NCI-H526 (cell line): ENCODE measurements around the gene BEND5.

Experiments
- DNase-seq, 2 experiments: peaks; one replicate each; lab custom pipeline; 2025; lab: John Stamatoyannopoulos, UW

Gene BEND5

DNA sequence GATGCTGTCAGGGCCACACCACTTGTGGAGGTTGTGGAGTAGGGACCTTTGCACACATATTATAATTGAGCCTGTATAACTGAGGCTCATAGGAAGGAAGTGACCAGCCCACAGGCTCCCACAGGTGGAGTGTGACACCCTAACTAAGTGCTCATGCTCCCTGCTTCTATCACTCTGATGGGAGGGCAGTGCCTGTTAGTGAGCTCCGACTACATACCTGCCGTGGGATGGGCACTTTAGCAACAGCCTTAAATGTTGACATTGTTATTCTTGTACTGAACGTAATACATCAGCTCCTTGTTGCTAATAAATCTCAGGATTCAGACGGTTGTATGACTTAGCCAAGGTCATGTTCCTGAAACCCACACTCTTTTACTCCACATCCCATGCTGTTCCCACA is 58.0 kb downstream of the BEND5 start:
- DNase-seq = no peak

DNA sequence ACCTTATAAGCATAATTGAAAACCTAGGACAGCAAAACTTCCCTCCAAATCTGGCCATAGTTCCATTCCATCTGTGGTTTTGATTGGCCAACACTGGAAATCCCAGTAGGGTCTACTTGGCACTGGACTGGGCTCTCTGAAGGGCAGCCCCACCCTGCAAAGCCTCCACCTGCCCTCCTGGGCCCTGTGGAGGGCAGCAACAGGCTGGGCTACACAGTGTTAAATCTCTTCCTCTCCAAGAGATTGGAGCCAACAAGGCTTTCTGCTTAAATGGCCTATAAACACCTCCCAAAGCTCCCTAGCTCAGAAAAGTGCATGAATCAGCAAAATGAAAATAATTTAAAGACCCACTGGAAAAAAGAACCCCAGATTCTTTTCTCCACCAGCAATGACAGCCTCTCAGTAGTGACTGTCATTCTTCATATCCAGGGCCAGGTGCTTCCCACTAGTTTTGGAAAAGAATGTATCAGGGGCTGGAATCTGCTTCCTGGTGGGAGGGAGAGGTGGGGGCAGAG is 58.5 kb downstream of the BEND5 start:
- no peak for DNase-seq

DNA sequence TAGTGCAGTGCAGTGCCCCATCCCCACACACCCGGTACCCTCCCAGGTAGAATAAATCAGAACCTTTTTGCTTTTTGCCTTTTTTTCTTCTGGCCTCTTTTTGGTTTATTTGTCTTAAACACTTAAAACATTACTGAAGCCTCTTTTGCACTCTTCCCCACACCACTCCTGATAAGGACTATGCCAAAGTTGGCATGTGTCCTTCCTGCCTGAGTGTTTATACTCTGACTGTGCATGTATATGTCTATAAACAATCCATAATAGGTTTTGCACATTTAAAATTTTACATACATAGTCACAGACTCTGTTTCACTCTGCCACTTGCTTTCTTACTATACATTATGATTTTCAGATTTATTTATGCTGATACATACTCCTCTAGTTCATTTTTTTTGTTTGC is 59.6 kb downstream of the BEND5 start:
- no peak for DNase-seq

DNA sequence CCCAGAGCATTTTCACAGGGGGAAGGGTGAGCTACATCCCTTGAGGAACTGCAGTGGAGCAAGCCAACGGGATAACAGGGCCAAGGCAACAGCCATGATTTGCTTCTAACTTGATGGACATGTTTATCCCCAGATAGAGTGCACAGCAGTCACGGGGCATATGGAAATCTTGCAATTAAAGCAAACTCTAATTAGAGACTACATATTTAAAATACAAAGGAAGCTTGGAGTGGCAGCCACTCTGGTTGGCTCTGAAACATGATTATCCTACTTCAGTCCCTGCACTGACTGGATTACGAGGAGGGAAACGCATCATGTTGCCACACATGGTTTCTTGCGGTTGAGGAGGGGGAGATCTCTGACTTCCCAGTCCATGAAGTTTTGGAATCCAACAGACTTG is 60.8 kb downstream of the BEND5 start:
- no peak for DNase-seq

DNA sequence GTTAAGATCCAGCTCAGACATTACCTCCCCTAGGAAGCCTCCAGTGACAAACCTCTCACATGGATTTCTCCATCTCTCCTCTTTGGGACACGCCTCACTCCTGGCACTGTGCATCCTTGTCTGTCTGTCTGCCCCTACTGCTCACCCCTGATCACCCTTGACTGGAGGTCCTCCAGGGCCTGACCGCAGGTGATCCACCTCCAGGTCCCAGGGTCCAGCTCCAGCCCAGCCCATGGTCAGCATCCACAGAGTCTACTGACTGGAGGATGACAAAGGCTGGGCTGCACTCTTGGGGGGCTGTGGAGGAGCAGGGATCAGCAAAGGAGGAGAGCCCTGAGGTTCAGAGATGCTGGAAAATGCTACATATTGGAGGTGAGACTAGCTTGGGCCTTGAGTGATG is 65.8 kb downstream of the BEND5 start:
- DNase-seq = no peak

DNA sequence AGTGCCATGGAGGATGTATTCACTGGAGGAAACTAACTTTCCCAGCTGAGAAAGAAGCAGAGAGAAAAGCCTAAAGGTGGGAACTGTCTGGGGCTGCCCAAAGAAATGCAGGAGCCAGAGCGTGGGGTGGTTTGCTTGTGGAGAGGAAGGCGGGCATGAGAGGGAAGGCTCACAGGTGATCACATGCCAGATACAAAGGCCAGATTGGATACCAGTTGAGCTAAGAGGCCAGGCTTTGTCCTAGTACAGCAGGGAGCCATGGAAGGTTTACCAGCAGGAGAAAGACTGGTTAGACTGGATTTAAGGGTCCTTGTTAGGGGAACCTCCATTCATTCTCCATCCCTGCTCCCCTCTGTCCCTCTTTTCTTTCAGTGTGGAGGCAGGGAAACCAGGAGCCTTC is 66.4 kb downstream of the BEND5 start:
- DNase-seq = no peak

DNA sequence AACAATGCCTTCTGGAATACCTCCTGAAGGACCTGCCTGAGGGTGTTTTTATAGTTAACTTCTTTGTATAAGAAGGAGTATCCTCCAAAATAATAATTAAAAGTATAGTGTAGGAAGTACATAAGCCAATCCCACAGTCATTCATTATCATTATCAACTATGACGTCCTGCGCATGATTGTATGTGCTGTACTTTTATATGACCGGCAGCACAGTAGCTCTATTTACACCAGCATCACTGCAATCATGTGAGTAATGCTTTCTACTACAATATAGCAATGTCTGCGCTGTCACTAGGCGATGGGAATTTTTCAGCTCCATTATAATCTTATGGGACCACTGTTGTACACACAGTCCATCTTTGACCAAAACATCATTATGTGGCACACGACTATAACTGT is 72.0 kb downstream of the BEND5 start:
- DNase-seq = no peak

DNA sequence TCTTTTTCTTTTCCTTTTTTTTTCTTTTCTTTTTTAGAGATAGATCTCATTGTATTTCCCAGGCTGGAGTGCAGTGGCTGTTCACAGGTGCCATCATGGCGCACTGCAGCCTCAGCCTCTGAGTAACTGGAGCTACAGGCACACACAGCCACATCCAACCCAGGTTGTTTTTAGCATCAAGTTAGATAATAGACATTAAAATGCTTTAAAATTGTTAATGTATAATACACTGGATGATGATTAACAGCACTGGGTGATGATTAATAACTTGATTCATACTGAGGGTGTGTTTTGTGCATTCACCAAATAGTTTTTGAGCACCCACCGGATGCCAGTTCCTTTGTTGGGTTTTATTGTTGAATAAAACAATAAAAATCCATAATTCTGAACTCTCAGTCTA is 75.2 kb downstream of the BEND5 start:
- DNase-seq = no peak

DNA sequence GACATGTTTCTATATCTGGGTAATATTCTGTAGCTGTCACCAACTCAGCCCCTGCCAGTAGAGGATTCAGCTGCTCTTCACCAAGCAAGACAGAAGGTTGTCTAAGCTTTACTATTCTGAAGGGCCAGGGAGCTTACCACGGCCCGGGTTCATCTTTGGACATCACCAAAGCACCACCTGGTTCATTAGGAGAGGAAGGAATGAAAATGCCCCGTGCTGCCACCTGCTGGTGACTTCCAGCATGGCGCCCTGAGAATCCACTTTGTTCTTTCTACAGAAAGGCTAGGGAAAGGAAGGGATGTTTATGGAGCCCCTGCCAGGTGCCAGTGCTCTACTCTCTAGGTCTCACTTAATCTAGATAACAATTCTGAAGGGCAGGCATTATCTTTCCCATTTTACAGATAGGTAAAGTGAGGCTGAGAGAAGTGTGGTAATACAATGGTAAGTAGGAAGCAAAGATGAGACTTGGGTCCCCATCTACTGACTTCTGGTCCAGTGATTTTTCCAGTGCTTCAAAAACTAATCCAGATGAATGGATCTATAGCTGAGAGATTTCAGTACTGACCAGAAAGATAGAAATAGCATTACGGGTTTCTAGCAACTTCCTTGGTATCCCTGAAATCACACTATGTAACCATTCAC is 79.5 kb downstream of the BEND5 start:
- peak; percentile 31 to 72 for DNase-seq

DNA sequence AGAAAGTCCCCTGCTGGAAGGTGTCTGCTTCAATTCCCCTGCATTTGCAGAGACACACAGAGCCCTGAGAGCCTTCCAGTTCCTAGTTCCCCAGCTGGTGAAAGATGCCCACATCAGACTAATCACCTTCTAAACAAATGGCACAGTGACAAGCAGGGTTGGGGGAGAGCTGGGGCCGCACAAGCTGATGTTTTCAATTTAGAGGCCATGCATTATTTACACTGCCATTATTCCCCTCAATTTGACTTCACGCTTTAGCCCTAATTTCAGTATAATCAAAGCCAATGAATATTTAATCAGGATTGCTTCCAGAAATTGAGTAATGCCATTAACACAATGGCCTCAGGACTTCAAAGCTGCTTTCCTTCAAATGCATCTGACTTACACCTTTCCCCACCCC is 81.5 kb downstream of the BEND5 start:
- no peak for DNase-seq

DNA sequence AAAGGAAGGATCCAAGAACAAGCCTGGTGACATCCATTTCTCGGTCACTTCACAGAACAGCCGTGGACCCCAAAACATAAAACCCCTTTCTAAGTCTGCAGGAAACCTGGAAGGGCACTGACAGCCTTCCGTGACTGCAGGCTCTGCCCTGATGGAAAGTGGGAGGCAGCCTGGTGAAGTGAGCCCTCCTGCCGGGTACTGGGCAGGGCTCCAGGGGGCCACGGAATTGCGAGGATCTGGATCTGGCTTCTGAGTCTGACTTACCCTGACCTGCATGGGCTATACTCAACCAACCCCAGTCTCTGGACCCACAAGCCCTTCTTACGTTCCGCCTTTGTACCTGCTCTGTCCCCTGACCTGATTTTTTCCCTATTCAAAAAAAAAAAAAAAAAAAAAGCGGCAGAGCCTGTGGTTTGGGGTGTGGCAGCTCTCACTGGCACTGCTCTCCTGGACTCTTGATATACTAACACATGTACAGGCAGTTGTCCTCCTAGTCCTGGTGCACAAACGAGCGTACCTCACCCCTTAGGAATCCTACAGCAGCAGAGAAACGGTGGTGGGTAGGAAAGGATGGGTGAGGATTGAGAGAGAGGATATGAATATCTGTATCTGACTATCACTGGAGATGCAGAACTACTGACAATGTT is 82.9 kb downstream of the BEND5 start:
- DNase-seq = no peak

DNA sequence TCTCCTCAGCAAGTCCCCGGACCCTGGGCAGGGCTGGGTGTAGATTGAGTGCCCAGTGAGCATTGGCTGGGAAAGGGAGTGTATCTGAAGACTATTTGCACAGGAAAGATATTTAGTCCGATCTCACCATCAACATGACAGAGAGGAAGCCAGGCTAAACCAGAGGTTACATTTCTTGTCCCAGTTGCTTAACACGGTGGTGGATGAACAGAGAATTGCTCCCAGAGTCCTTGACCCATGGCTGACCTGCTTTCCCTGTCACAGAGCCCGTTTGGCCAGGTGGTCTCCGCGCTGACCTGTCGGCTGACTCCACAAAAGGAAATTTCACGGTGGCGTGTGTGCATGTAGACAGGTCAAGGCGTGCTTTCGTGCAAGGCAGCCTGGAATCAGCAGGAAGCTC is 83.5 kb downstream of the BEND5 start:
- no peak for DNase-seq

DNA sequence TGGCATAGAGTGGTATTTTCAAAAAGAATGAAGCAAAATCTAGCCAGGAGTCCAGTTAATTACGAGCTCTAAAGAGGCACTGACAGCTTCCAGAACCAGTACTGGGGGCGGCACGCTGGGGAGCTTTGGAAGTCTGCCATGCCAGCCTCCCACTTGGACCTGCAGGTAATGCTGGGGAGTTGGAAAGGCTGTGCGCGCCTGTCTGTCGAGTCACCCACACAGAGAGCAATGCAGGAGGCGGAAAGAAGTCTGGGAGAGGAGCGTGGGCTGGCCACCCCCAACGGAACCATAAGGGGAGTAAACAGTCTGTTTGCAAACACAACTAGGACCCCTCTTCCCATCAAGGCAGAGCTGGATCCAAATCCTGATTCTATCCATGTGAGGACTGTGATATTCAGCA is 84.5 kb downstream of the BEND5 start:
- DNase-seq = no peak

DNA sequence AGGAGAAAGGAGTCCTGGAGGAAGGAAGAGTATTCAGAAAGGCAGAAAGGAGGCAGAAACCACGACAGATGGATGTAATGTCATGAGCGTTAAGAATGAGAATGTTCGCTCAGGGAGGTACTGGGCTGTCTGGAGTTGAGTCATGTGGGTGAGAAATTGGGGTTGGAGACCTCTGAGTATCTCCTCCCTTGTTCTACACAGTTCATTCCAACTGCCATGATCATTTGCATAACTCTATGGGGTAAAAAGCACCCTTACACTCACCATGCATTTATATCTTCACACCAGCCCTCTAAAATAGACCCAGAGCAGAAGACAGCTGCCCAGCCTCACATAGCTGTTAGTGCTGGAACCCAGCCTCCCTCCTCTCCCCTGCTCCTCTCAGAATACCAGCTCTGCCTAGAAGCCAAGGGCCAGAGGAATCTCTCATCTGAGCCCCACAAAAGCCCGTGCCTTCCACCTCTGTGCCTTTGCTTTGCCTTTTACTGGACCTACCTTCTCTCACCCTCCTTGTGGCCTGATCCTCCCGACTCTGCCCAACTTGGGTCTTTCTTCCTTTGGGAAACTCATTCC is 85.2 kb downstream of the BEND5 start:
- no peak for DNase-seq

DNA sequence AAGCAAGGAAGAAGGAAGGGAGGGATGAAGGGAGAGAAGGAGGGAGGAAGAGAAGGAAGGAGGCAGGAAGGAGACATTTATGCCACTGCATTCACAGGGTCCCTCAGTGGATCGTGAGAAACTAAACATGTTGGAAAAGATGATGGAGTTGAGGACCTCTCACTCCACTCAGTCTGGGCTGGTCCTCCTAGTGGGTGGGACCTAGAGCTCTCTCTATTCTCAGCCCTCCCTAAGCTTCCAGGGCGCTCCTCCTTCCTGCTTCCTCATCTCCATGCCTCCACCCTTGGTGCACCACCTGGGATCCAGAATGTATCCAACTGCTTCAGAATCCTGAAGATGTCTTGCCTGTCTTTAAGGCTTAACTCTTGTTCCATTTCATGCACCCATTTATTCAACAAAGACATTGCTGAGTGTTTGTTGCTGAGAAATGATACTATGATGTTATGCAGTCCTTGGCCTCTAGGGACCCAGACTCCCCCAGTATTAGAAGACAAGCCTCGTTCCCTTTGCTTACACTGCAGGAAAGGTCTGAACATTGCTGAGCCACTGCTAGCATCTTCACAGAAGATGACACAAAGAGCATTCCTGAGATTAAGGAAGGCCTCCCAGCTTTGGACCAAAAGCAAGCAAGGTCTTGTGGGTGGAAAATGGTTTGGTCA is 88.5 kb downstream of the BEND5 start:
- peak in 1 of 2 experiments; percentile 37 for DNase-seq

DNA sequence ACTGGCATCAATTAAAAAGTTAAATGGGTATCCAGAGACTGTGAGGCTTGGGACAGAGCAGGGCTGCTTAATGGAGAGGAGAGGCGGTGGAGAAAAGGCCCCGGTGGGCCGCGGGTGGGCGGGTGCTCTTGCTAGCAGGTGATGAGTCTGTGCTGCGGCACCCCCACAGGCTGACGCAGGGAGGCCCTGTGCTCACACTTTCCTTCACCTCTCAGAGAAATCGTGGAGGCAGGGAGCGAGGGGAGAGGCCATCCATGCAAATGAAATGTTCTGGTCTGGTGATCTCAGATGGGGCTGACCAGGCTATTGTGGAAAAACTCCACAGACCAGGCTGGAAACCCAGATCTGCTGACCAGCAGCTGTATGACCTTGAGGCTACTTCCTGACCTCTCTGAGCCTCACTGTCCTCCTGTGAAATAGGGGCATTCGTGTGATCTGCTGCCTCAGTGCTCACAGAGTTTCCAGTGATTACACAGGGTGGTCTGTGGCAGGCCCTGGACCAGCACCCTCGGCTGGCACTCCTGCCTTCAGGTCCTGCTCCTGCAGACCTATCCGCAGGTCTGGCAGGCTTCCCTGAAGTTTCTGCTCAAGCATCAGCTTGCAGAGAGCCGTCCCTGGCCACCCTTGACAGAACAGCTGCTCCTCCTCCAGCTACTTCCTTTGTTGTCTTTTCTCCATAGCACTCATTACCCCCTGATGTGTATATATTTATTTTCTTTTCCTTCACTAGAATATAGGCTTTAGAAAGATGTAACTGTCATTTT is 89.2 kb downstream of the BEND5 start:
- DNase-seq = peak in 1 of 2 experiments; percentile 29

DNA sequence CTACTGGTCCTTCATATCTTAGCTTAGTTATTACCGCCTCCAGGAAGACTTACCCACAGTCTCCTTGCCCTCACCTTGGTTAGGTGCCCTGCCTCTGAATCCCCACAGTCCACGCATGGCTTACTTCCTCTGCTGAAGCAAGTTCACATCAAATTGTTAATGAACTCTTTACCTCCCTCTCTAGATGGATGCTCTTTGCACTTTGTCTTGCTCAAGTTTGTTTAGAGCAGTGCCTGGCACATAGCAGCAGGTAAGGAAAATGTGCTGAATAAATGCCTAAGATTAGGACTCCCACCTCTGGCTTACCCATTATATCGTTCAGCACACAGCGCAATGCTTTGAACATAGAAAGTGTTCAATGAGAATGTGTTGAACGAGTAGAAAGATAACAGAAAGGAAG is 90.5 kb downstream of the BEND5 start:
- no peak for DNase-seq

DNA sequence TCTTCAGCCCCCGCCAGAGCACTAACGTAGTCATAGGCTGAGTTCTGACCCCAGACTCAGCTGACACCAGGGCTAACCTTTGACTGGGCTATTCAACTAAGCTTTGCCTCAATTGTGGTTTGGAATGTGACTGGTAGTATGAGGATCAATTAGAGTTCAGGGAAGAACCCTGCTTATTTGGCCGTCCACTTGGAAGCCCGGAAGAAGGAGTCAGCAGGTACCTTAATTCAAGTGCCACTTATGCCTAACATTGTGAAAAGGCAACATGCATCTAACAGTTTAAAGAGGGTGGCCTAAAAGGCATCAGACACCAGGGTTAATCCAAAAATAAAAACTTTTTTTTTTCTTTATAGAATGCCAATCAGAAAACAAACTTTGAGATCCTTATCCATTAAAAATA is 92.3 kb downstream of the BEND5 start:
- DNase-seq = no peak

DNA sequence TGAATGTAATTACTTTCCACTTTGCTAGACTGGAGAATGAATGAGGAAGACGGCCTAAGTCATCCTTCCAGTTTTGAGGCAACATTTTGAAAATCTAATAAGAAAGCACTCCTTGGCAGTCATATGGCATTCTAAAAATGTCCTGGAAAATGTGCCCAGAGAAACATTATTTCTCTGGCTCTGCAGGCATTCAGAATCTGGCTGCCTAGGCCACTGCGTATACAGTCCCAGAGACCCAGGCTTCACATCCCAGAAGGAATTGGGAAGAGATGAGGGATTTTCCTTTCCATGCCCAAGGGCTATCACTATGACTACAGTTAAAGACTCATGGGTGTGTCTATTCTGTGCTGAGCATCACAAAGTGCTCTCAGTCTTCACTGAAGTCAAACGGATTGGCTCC is 92.9 kb downstream of the BEND5 start:
- DNase-seq = no peak

DNA sequence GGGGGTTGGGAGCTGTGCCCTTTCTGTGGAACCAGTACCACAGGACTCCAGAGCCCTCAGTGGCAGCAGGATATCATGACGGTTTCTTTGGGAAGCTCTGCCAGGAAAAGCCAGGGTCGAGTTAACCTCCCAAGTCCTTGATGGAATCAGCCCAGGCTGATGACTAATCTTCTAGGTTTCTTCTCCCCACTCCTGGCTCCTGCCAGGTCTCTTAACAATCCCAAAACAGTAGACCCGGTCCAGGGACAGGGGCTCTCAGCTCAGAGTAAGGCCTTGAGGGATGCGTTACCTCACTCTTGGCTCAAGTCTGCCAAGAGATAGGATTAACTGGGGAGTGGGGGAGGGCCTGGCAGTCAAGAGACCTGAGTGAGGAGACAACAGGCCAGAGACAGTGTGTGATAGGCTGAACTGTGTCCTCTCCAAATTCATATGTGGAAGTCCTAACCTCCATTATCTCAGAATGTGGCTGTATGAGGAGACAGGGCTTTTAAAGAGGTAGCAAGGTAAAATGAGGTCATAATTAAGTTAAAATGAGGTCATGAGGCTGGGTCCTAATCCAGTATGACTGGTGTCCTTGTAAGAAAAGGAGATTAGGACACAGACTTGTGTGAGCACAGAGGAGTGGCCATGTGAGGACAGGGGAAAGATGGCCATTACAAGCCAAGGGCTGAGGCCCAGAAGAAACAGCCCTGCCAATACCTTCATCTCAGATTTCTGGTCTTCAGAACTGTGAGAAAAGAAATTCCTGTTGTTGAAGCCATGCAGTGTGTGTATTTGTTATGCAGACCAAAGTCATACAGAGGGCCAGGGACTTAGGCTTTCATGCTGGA is 95.0 kb downstream of the BEND5 start:
- no peak for DNase-seq

DNA sequence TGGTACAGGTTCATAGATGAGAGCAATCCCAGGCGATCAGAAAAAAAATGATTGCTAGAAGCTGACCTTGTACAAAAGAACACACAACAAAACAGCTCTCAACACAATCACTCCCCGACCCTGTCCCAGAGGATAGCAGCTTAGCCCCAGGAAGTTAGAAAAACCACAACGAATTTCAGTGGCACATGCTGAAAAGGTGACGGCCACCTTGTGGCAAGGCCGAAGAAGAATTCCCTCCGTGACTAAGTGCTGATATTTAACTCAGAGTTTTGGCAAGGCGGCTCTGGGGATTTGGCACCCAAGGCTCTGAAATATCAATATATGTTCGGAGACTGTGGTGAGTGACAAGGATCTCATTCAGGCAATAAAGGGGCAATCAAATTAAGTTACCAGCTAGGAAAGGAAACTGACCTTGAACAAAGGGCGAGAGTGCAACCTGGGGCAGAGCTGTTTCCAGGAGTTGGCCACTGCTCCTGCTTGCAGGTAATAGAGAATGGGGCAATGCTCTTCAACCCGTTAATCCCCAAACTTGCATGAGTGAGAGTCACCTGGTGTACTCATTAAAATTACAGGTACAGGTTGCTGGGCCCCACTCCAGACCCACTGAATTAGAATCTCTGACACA is 96.2 kb downstream of the BEND5 start:
- no peak for DNase-seq
